Endothelial cell (in vitro differentiated cells): Measurements from ENCODE around the gene RGS10. TPM values are rescaled to one million over a fixed set of nuclear protein-coding genes. Genes with fewer than 3 reads are reported as not detected.

Experiments used
- DNase-seq: peaks from one replicate; pipeline ENCODE4 v3.0.0; 2021; ENCODE audit warnings: low spot score
- H3K27ac Mint-ChIP-seq: one replicate; pipeline ENCODE4 v1.8.0; 2021; ENCODE audit warnings: mixed read lengths, inconsistent platforms; ENCODE audit not compliant: unreplicated experiment
- H3K27me3 Mint-ChIP-seq: one replicate; pipeline ENCODE4 v1.8.0; 2021; ENCODE audit warnings: mild to moderate bottlenecking, moderate library complexity, mixed read lengths, inconsistent platforms; ENCODE audit not compliant: unreplicated experiment
- H3K36me3 Mint-ChIP-seq: one replicate; pipeline ENCODE4 v1.8.0; 2021; ENCODE audit warnings: mild to moderate bottlenecking, low read depth, mixed read lengths, inconsistent platforms; ENCODE audit not compliant: unreplicated experiment
- H3K4me1 Mint-ChIP-seq: one replicate; pipeline ENCODE4 v1.8.0; 2021; ENCODE audit warnings: mild to moderate bottlenecking, mixed read lengths, inconsistent platforms; ENCODE audit not compliant: unreplicated experiment
- H3K4me3 Mint-ChIP-seq: one replicate; pipeline ENCODE4 v1.8.0; 2021; ENCODE audit warnings: mild to moderate bottlenecking, mixed read lengths, inconsistent platforms; ENCODE audit not compliant: unreplicated experiment
- H3K9me3 Mint-ChIP-seq: one replicate; pipeline ENCODE4 v1.8.0; 2021; ENCODE audit warnings: mixed read lengths, inconsistent platforms; ENCODE audit not compliant: unreplicated experiment
- CTCF ChIP-seq: fragments of 200-600 bp; sonication (generic); IDR thresholded peaks from one replicate; pipeline ENCODE4 v1.5.0; 2021; ENCODE audit warnings: antibody characterized with exemption; ENCODE audit not compliant: unreplicated experiment
- total RNA-seq: library from RNA; stranded (reverse); fragmentation: NEBNext Ultra II Directional; extraction: Animal tissue kit (Norgen Biotek cat#: 25700); gene quantifications from one replicate; pipeline ENCODE4 v1.2.1, GENCODE V29; 2021; ENCODE audit not compliant: unreplicated experiment

Gene RGS10
- total RNA-seq, 1 donor from 2014 or later: 20.0 TPM

GRCh38 chr10:119505588-119506315, 36.8 kb downstream of the RGS10 start:
- H3K4me1 Mint-ChIP-seq: peaks cover 17% of the 10 kb centered on the region
- TF ChIP-seq CTCF: no peak
- H3K36me3 Mint-ChIP-seq: peaks cover 7% of the 10 kb centered on the region
- H3K27ac Mint-ChIP-seq: no peak overlapping the region
- H3K27me3 Mint-ChIP-seq: peaks cover 1% of the 10 kb centered on the region
- no peaks in the 10 kb centered on the region for H3K9me3 Mint-ChIP-seq
- peak overlapping the region; percentile 35 for H3K4me3 Mint-ChIP-seq
- DNase-seq: no peak

GRCh38 chr10:119505131-119505551, 37.4 kb downstream of the RGS10 start:
- TF ChIP-seq CTCF: no peak
- H3K9me3 Mint-ChIP-seq: no peaks in the 10 kb centered on the region
- no peak overlapping the region for H3K27ac Mint-ChIP-seq
- DNase-seq: no peak
- peaks cover 7% of the 10 kb centered on the region for H3K36me3 Mint-ChIP-seq
- H3K4me1 Mint-ChIP-seq: peaks cover 13% of the 10 kb centered on the region
- peaks cover 1% of the 10 kb centered on the region for H3K27me3 Mint-ChIP-seq
- H3K4me3 Mint-ChIP-seq: no peak overlapping the region

GRCh38 chr10:119504651-119505050, 37.9 kb downstream of the RGS10 start:
- no peak for DNase-seq
- H3K27ac Mint-ChIP-seq: no peak overlapping the region
- peaks cover 1% of the 10 kb centered on the region for H3K27me3 Mint-ChIP-seq
- no peaks in the 10 kb centered on the region for H3K9me3 Mint-ChIP-seq
- no peak for TF ChIP-seq CTCF
- H3K4me1 Mint-ChIP-seq: peaks cover 13% of the 10 kb centered on the region
- peaks cover 7% of the 10 kb centered on the region for H3K36me3 Mint-ChIP-seq
- no peak overlapping the region for H3K4me3 Mint-ChIP-seq

GRCh38 chr10:119503821-119504220, 38.7 kb downstream of the RGS10 start:
- no peak for TF ChIP-seq CTCF
- H3K4me3 Mint-ChIP-seq: no peak overlapping the region
- H3K27me3 Mint-ChIP-seq: peaks cover under 1% of the 10 kb centered on the region
- peaks cover 20% of the 10 kb centered on the region for H3K4me1 Mint-ChIP-seq
- H3K9me3 Mint-ChIP-seq: no peaks in the 10 kb centered on the region
- peaks cover 7% of the 10 kb centered on the region for H3K36me3 Mint-ChIP-seq
- no peak for DNase-seq
- H3K27ac Mint-ChIP-seq: no peak overlapping the region

- no peak for TF ChIP-seq CTCF
- Mint-ChIP-seq H3K36me3 (peaks cover 3% of the 10 kb centered on the region), H3K4me3 (no peak overlapping the region), H3K4me1 (peaks cover 27% of the 10 kb centered on the region), H3K27me3 (peaks cover under 1% of the 10 kb centered on the region), H3K27ac (no peak overlapping the region), H3K9me3 (no peaks in the 10 kb centered on the region)
- no peak for DNase-seq
Measured at GRCh38 chr10:119502618-119503155, 39.8 kb downstream of the RGS10 start.
